Caco-2 (cell line): ENCODE measurements around the gene GPR26. TPM values are rescaled to one million over a fixed set of nuclear protein-coding genes. Genes with fewer than 3 reads are reported as not detected.

ENCODE experiments used
- BruUV-seq: library from RNA; stranded (reverse); fragments of 400-500 nt; replicated peaks from 2 replicates; lab custom pipeline; 2021; lab: Mats Ljungman, UMichigan
- CTCF ChIA-PET: fragments of 300-600 bp; sonication (Branson Sonifier 250); formaldehyde crosslinking; loops from one replicate; lab custom pipeline; 2022; ENCODE audit warnings: antibody characterized with exemption; lab: Charles Lee
- POLR2A ChIA-PET: fragments of 300-600 bp; sonication (Branson Sonifier 250); formaldehyde crosslinking; loops from one replicate; lab custom pipeline; 2022; ENCODE audit warnings: antibody characterized with exemption; lab: Charles Lee
- DNase-seq, 2 experiments: peaks; one replicate each; pipeline versions ENCODE4 v3.0.0 to v3.0.0-alpha.2; 2020 to 2022
- H3K27me3 ChIP-seq: replicated peaks from 2 replicates; pipeline ENCODE4 v1.6.0; 2011; ENCODE audit warnings: low read length; ENCODE audit not compliant: control insufficient read depth, insufficient read depth
- H3K36me3 ChIP-seq: 2 replicates; pipeline ENCODE4 v1.5.1; 2011; ENCODE audit warnings: low read length; ENCODE audit not compliant: control insufficient read depth, insufficient read depth
- H3K4me1 ChIP-seq: fragments of 250-450 bp; sonication (Bioruptor Pico); 2 replicates; pipeline ENCODE4 v1.5.1; 2020; ENCODE audit warnings: mild to moderate bottlenecking
- H3K4me3 ChIP-seq: 2 replicates; pipeline ENCODE4 v1.5.1; 2011; ENCODE audit warnings: low read depth, mild to moderate bottlenecking, control low read depth, low read length
- H3K9me3 ChIP-seq: fragments of 250-450 bp; sonication (Bioruptor Pico); 2 replicates; pipeline ENCODE4 v1.5.1; 2020; ENCODE audit warnings: mild to moderate bottlenecking, moderate library complexity
- H3K27ac Mint-ChIP-seq: one replicate; pipeline ENCODE4 v1.8.0; 2022; ENCODE audit warnings: mixed read lengths; ENCODE audit not compliant: unreplicated experiment
- H3K27me3 Mint-ChIP-seq: one replicate; pipeline ENCODE4 v1.8.0; 2022; ENCODE audit warnings: mixed read lengths; ENCODE audit not compliant: insufficient read depth, unreplicated experiment
- H3K36me3 Mint-ChIP-seq: one replicate; pipeline ENCODE4 v1.8.0; 2022; ENCODE audit warnings: mild to moderate bottlenecking, mixed read lengths; ENCODE audit not compliant: insufficient read depth, unreplicated experiment
- H3K4me1 Mint-ChIP-seq: one replicate; pipeline ENCODE4 v1.8.0; 2022; ENCODE audit warnings: low read depth, mixed read lengths; ENCODE audit not compliant: unreplicated experiment
- H3K4me3 Mint-ChIP-seq: one replicate; pipeline ENCODE4 v1.8.0; 2022; ENCODE audit warnings: mild to moderate bottlenecking, moderate library complexity, mixed read lengths; ENCODE audit not compliant: unreplicated experiment
- H3K9me3 Mint-ChIP-seq: one replicate; pipeline ENCODE4 v1.8.0; 2022; ENCODE audit warnings: mixed read lengths; ENCODE audit not compliant: unreplicated experiment
- intact Hi-C: fragments of 100-400 bp; cut with micrococcal nuclease; formaldehyde crosslinking; loops from one replicate; pipeline ENCODE4 v1.10.0; 2022; ENCODE audit not compliant: unreplicated experiment
- total RNA-seq: library from RNA; stranded (reverse); gene quantifications from 2 replicates; pipeline ENCODE4 v1.2.3, GENCODE V29; 2022
- TF ChIP-seq, protein P1 (sequence below), 2 experiments: fragments of 200-600 bp in 1 of 2; IDR thresholded peaks; 1 replicate in 1 of 2; 2 replicates in 1 of 2; pipeline versions ENCODE4 v1.5.1 to v1.8.0; 2011 to 2022; ENCODE audit warnings: antibody characterized with exemption in 1 of 2, control low read depth in 1 of 2, inconsistent platforms in 1 of 2, low read depth in 1 of 2, low read length in 1 of 2, mild to moderate bottlenecking in 1 of 2, moderate library complexity in 1 of 2; ENCODE audit not compliant: insufficient read depth in 1 of 2, severe bottlenecking in 1 of 2, unreplicated experiment in 1 of 2

The GPR26 gene
- total RNA-seq, 1 experiment from 2014 or later = not detected

DNA sequence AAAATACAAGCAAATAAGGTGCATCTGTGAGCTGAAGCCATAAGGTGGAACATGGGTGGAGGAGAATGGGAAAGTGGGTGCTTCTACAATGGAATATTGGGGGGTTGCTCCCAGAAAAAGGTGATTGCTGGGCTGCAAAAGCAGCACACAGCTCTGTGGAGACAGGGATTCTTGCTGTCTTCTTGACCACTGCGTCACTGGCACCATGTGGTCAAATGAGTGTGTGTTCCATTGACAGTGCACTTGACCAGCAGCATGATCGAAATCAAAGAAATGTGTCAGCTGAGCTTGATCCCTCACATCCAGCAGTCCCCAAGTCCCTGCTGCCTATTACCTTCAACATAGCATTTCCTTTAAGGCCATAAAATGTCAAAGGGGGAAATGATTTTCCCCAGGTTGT is 56.2 kb downstream of the GPR26 start:
- H3K9me3 ChIP-seq = no peaks in the 10 kb centered on the region
- no peak overlapping the region for H3K27ac Mint-ChIP-seq
- H3K36me3 ChIP-seq = no peaks in the 10 kb centered on the region
- intact Hi-C loops = no loop called here
- no peaks in the 10 kb centered on the region for H3K4me1 Mint-ChIP-seq
- no peaks in the 10 kb centered on the region for H3K27me3 ChIP-seq
- peaks cover 12% of the 10 kb centered on the region for H3K27me3 Mint-ChIP-seq
- H3K4me3 ChIP-seq = no peak overlapping the region
- no peaks in the 10 kb centered on the region for H3K4me1 ChIP-seq
- CTCF ChIA-PET = no interaction called here
- no peaks in the 10 kb centered on the region for H3K36me3 Mint-ChIP-seq
- H3K9me3 Mint-ChIP-seq = no peaks in the 10 kb centered on the region
- TF ChIP-seq, protein P1, sequence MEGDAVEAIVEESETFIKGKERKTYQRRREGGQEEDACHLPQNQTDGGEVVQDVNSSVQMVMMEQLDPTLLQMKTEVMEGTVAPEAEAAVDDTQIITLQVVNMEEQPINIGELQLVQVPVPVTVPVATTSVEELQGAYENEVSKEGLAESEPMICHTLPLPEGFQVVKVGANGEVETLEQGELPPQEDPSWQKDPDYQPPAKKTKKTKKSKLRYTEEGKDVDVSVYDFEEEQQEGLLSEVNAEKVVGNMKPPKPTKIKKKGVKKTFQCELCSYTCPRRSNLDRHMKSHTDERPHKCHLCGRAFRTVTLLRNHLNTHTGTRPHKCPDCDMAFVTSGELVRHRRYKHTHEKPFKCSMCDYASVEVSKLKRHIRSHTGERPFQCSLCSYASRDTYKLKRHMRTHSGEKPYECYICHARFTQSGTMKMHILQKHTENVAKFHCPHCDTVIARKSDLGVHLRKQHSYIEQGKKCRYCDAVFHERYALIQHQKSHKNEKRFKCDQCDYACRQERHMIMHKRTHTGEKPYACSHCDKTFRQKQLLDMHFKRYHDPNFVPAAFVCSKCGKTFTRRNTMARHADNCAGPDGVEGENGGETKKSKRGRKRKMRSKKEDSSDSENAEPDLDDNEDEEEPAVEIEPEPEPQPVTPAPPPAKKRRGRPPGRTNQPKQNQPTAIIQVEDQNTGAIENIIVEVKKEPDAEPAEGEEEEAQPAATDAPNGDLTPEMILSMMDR (IDR thresholded peaks at IDR 0.05; ENCODE audit: insufficient read depth in 1 of 2, low read depth in 1 of 2, low read length in 1 of 2, severe bottlenecking in 1 of 2, unreplicated experiment in 1 of 2) = no peak
- BruUV-seq = no TSS peak
- POLR2A ChIA-PET = no interaction called here
- H3K4me3 Mint-ChIP-seq = no peak overlapping the region
- no peak for DNase-seq

DNA sequence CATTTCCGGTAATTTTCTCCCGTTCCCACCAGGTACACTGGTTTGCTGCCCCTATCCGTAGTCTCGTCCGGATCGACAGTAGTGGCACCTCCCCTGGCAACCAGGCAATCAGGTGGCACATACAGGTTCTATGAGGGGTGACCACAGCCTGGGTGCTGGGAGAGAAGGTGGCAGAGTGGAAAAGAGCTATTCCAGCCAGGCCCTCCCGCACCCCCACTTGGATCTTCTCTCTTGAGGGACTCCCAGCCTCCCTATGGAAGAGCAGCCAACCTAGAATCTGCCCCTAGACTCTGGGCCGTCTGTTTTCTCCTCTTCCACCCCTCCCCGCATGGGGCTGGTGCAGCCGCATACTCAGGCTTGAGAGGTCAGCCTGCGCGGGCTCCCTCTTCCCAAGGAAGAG is 58.6 kb downstream of the GPR26 start:
- BruUV-seq = no TSS peak
- no peaks in the 10 kb centered on the region for H3K9me3 Mint-ChIP-seq
- no peaks in the 10 kb centered on the region for H3K4me1 ChIP-seq
- H3K4me1 Mint-ChIP-seq = no peaks in the 10 kb centered on the region
- DNase-seq = no peak
- no peaks in the 10 kb centered on the region for H3K36me3 ChIP-seq
- no peaks in the 10 kb centered on the region for H3K36me3 Mint-ChIP-seq
- ChIA-PET POLR2A (no interaction called here), CTCF (no interaction called here)
- H3K4me3 Mint-ChIP-seq = no peak overlapping the region
- H3K27me3 ChIP-seq = no peaks in the 10 kb centered on the region
- H3K9me3 ChIP-seq = no peaks in the 10 kb centered on the region
- no peak overlapping the region for H3K4me3 ChIP-seq
- TF ChIP-seq, protein P1 (IDR thresholded peaks at IDR 0.05; ENCODE audit: insufficient read depth in 1 of 2, low read depth in 1 of 2, low read length in 1 of 2, severe bottlenecking in 1 of 2, unreplicated experiment in 1 of 2) = no peak
- H3K27ac Mint-ChIP-seq = no peak overlapping the region
- intact Hi-C loops = no loop called here
- peaks cover 12% of the 10 kb centered on the region for H3K27me3 Mint-ChIP-seq

DNA sequence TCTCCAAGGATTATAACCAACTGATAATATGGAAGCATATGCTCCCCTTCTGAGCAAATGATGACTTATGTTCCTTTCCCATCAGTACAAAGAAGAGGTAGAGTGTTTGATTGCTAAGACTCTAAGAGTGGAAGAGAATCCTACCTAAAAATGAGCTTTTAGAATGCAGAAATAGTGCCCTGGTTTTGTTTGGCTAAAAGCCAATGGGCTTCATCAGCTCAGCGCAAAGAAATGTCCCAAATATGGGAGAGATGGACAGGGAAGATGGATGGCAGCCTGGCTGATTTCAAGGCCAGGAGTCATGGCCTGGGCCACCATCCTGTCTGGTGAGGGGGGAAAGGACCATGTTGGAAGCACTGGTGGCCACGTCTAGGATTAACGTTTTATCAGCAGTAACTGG is 60.2 kb downstream of the GPR26 start:
- H3K27me3 ChIP-seq = no peaks in the 10 kb centered on the region
- no peak overlapping the region for H3K27ac Mint-ChIP-seq
- H3K4me1 ChIP-seq = no peaks in the 10 kb centered on the region
- no peaks in the 10 kb centered on the region for H3K36me3 ChIP-seq
- peaks cover 6% of the 10 kb centered on the region for H3K27me3 Mint-ChIP-seq
- ChIA-PET POLR2A (no interaction called here), CTCF (no interaction called here)
- H3K4me1 Mint-ChIP-seq = no peaks in the 10 kb centered on the region
- intact Hi-C loops = no loop called here
- no TSS peak for BruUV-seq
- no peaks in the 10 kb centered on the region for H3K9me3 ChIP-seq
- no peak for DNase-seq
- TF ChIP-seq, protein P1 (IDR thresholded peaks at IDR 0.05; ENCODE audit: insufficient read depth in 1 of 2, low read depth in 1 of 2, low read length in 1 of 2, severe bottlenecking in 1 of 2, unreplicated experiment in 1 of 2) = no peak
- H3K4me3 ChIP-seq = no peak overlapping the region
- no peak overlapping the region for H3K4me3 Mint-ChIP-seq
- H3K9me3 Mint-ChIP-seq = no peaks in the 10 kb centered on the region
- no peaks in the 10 kb centered on the region for H3K36me3 Mint-ChIP-seq
